GM23338 (cell line): ENCODE results near the gene BLTP3A. TPM values are rescaled to one million over a fixed set of nuclear protein-coding genes. Genes with fewer than 3 reads are reported as not detected.

Experiments
- ATAC-seq: fragments of 200-7000 bp; cut with Tn5 transposase; 3 replicates; pipeline ENCODE4 v1.9.1; 2020
- DNase-seq: peaks from one replicate; pipeline ENCODE4 v3.0.0-alpha.2; 2015; ENCODE audit warnings: low spot score
- H2AFZ ChIP-seq: fragments of 200-600 bp; sonication (generic); 2 replicates; pipeline ENCODE4 v1.8.0; 2016; ENCODE audit warnings: antibody characterized with exemption, mild to moderate bottlenecking, moderate library complexity
- H3F3A ChIP-seq: fragments of 200-600 bp; sonication (generic); replicated peaks from 2 replicates; pipeline ENCODE4 v1.8.0; 2017; ENCODE audit warnings: antibody characterized with exemption, mixed run types, low read depth
- H3K27ac ChIP-seq: fragments of 200-600 bp; sonication (generic); 2 replicates; pipeline ENCODE4 v1.6.1; 2016; ENCODE audit warnings: low read depth
- H3K27me3 ChIP-seq: fragments of 200-600 bp; sonication (generic); 2 replicates; pipeline ENCODE4 v1.8.0; 2016; ENCODE audit warnings: mild to moderate bottlenecking, mixed run types, moderate library complexity; ENCODE audit not compliant: insufficient read depth
- H3K36me3 ChIP-seq: fragments of 200-600 bp; sonication (generic); 2 replicates; pipeline ENCODE4 v1.8.0; 2016; ENCODE audit warnings: mild to moderate bottlenecking; ENCODE audit not compliant: insufficient read depth
- H3K4me1 ChIP-seq: fragments of 200-600 bp; sonication (generic); 2 replicates; pipeline ENCODE4 v1.8.0; 2016; ENCODE audit warnings: mild to moderate bottlenecking, moderate library complexity; ENCODE audit not compliant: insufficient read depth
- H3K4me2 ChIP-seq: fragments of 200-600 bp; sonication (generic); 2 replicates; pipeline ENCODE4 v1.7.1; 2017; ENCODE audit warnings: mixed run types
- H3K4me3 ChIP-seq: fragments of 200-600 bp; sonication (generic); 2 replicates; pipeline ENCODE4 v1.6.1; 2016; ENCODE audit warnings: mixed run types
- H3K79me2 ChIP-seq: fragments of 200-600 bp; sonication (generic); replicated peaks from 2 replicates; pipeline ENCODE4 v1.8.0; 2017; ENCODE audit warnings: mild to moderate bottlenecking; ENCODE audit not compliant: insufficient read depth
- H3K9me2 ChIP-seq: fragments of 200-600 bp; sonication (generic); 2 replicates; pipeline ENCODE4 v1.8.0; 2017; ENCODE audit not compliant: insufficient read depth
- H4K20me1 ChIP-seq: fragments of 200-600 bp; sonication (generic); replicated peaks from 2 replicates; pipeline ENCODE4 v1.8.0; 2017; ENCODE audit warnings: mild to moderate bottlenecking; ENCODE audit not compliant: insufficient read depth
- H3K27ac Mint-ChIP-seq: 2 replicates; pipeline ENCODE4 v1.8.0; 2020; ENCODE audit warnings: inconsistent platforms, mild to moderate bottlenecking, moderate library complexity, mixed read lengths
- H3K27me3 Mint-ChIP-seq: 3 replicates; pipeline ENCODE4 v1.8.0; 2022; ENCODE audit warnings: low read depth, mild to moderate bottlenecking, moderate library complexity, mixed read lengths, inconsistent platforms; ENCODE audit not compliant: insufficient read depth, poor library complexity
- H3K36me3 Mint-ChIP-seq: 3 replicates; pipeline ENCODE4 v1.8.0; 2021; ENCODE audit warnings: low read depth, mild to moderate bottlenecking, inconsistent platforms, moderate library complexity, mixed read lengths
- H3K4me1 Mint-ChIP-seq: 3 replicates; pipeline ENCODE4 v1.8.0; 2020; ENCODE audit warnings: mild to moderate bottlenecking, inconsistent platforms, mixed read lengths
- H3K4me3 Mint-ChIP-seq: 3 replicates; pipeline ENCODE4 v1.8.0; 2021; ENCODE audit warnings: moderate library complexity, mild to moderate bottlenecking, inconsistent platforms, mixed read lengths
- H3K9me3 Mint-ChIP-seq: 3 replicates; pipeline ENCODE4 v1.8.0; 2020; ENCODE audit warnings: moderate library complexity, mild to moderate bottlenecking, inconsistent platforms, mixed read lengths
- CREB1 ChIP-seq: fragments of 250-450 bp; sonication (Bioruptor Pico); IDR thresholded peaks from 2 replicates; pipeline ENCODE4 v1.5.0; 2020; ENCODE audit warnings: low read depth, mild to moderate bottlenecking, moderate library complexity
- EZH2 ChIP-seq: fragments of 200-600 bp; sonication (generic); IDR thresholded peaks from one replicate; pipeline ENCODE4 v1.8.0; 2017; ENCODE audit warnings: antibody characterized with exemption, mild to moderate bottlenecking, low read depth; ENCODE audit not compliant: unreplicated experiment
- EZH2phosphoT487 ChIP-seq: fragments of 200-600 bp; sonication (generic); IDR thresholded peaks from one replicate; pipeline ENCODE4 v1.8.1; 2018; ENCODE audit warnings: antibody characterized with exemption; ENCODE audit not compliant: unreplicated experiment
- JUNB ChIP-seq: IDR thresholded peaks from one replicate; pipeline ENCODE4 v1.6.1; 2016; ENCODE audit warnings: antibody characterized with exemption; ENCODE audit not compliant: unreplicated experiment
- NANOG ChIP-seq: IDR thresholded peaks from 2 replicates; pipeline ENCODE4 v1.6.1; 2016; ENCODE audit warnings: antibody characterized with exemption, borderline replicate concordance
- POLR2AphosphoS5 ChIP-seq: IDR thresholded peaks from 2 replicates; pipeline ENCODE4 v1.6.1; 2016; ENCODE audit warnings: antibody characterized with exemption, low read depth
- STAT1 ChIP-seq: IDR thresholded peaks from one replicate; pipeline ENCODE4 v1.6.1; 2016; ENCODE audit warnings: antibody characterized with exemption; ENCODE audit not compliant: unreplicated experiment
- ZNF114 ChIP-seq: fragments of 250-450 bp; sonication (Bioruptor Pico); IDR thresholded peaks from 2 replicates; pipeline ENCODE4 v1.5.0; 2020; ENCODE audit warnings: mild to moderate bottlenecking, moderate library complexity
- ZNF331 ChIP-seq: fragments of 250-450 bp; sonication (Bioruptor Pico); IDR thresholded peaks from 2 replicates; pipeline ENCODE4 v1.5.0; 2020; ENCODE audit warnings: low read depth, mild to moderate bottlenecking, moderate library complexity
- polyA plus RNA-seq: library from polyadenylated mRNA; unstranded; fragments of >200 nt; fragmentation: Nextera tagmentation; extraction: Ambion mirVana; gene quantifications from 2 replicates; pipeline ENCODE4 v1.2.1, GENCODE V29; 2016
- total RNA-seq: library from RNA; depleted of rRNA; stranded (reverse); fragments of >200 nt; shearing (Covaris generic); gene quantifications from 2 replicates; pipeline ENCODE4 v1.2.3, GENCODE V29; 2014
- TF ChIP-seq, protein P1 (sequence below), 2 experiments: fragments of 200-600 bp in 1 of 2; sonication (generic) in 1 of 2; conservative IDR thresholded peaks; 2 replicates each; pipeline versions ENCODE4 v1.5.1 to v1.6.1; 2016 to 2017; ENCODE audit warnings: antibody characterized with exemption in 2 of 2, low read depth in 2 of 2, mild to moderate bottlenecking in 2 of 2, moderate library complexity in 1 of 2
- TF ChIP-seq, protein P2 (sequence below): IDR thresholded peaks from 2 replicates; pipeline ENCODE4 v1.6.1; 2016; ENCODE audit warnings: antibody characterized with exemption
- TF ChIP-seq, protein P3 (sequence below): IDR thresholded peaks from one replicate; pipeline ENCODE4 v1.6.1; 2018; ENCODE audit warnings: antibody characterized with exemption; ENCODE audit not compliant: unreplicated experiment
- TF ChIP-seq, protein P4 (sequence below): fragments of 250-450 bp; sonication (Bioruptor Pico); IDR thresholded peaks from 2 replicates; pipeline ENCODE4 v1.5.0; 2020; ENCODE audit warnings: mild to moderate bottlenecking, moderate library complexity

Gene BLTP3A
- total and polyA plus RNA-seq, 2 experiments from 2014 or later: 2.9 to 18.4 TPM

DNA sequence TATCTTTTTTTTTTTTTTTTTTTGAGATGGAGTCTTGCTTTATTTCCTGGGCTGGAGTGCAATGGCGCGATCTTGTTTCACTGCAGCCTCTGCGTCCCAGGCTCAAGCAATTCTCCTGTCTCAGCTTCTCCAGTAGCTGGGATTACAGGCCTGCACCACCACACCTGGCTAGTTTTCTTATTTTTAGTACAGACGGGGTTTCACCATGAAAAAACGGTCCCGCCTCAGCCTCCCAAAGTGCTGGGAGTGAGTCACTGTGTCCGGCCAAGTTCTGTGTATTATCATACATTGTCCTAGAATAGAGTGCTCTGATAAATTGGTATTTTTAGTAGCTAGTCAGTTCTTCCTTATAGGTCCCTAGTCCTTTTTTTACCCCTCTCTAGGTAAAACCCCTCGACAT lies 31.8 kb upstream of the BLTP3A start:
- no peak overlapping the region for H2AFZ ChIP-seq
- peaks cover 30% of the 10 kb centered on the region for H3K36me3 Mint-ChIP-seq
- no peak overlapping the region for H3K27ac Mint-ChIP-seq
- H3K79me2 ChIP-seq: peaks cover 39% of the 10 kb centered on the region
- no peak overlapping the region for H3K4me3 Mint-ChIP-seq
- no peak overlapping the region for H3K27ac ChIP-seq
- TF ChIP-seq, protein P1, sequence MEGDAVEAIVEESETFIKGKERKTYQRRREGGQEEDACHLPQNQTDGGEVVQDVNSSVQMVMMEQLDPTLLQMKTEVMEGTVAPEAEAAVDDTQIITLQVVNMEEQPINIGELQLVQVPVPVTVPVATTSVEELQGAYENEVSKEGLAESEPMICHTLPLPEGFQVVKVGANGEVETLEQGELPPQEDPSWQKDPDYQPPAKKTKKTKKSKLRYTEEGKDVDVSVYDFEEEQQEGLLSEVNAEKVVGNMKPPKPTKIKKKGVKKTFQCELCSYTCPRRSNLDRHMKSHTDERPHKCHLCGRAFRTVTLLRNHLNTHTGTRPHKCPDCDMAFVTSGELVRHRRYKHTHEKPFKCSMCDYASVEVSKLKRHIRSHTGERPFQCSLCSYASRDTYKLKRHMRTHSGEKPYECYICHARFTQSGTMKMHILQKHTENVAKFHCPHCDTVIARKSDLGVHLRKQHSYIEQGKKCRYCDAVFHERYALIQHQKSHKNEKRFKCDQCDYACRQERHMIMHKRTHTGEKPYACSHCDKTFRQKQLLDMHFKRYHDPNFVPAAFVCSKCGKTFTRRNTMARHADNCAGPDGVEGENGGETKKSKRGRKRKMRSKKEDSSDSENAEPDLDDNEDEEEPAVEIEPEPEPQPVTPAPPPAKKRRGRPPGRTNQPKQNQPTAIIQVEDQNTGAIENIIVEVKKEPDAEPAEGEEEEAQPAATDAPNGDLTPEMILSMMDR (conservative IDR thresholded peaks at IDR 0.05; ENCODE audit: low read depth in 2 of 2): no peak
- TF ChIP-seq, protein P2, sequence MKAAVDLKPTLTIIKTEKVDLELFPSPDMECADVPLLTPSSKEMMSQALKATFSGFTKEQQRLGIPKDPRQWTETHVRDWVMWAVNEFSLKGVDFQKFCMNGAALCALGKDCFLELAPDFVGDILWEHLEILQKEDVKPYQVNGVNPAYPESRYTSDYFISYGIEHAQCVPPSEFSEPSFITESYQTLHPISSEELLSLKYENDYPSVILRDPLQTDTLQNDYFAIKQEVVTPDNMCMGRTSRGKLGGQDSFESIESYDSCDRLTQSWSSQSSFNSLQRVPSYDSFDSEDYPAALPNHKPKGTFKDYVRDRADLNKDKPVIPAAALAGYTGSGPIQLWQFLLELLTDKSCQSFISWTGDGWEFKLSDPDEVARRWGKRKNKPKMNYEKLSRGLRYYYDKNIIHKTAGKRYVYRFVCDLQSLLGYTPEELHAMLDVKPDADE: no peak
- TF ChIP-seq, protein P3, sequence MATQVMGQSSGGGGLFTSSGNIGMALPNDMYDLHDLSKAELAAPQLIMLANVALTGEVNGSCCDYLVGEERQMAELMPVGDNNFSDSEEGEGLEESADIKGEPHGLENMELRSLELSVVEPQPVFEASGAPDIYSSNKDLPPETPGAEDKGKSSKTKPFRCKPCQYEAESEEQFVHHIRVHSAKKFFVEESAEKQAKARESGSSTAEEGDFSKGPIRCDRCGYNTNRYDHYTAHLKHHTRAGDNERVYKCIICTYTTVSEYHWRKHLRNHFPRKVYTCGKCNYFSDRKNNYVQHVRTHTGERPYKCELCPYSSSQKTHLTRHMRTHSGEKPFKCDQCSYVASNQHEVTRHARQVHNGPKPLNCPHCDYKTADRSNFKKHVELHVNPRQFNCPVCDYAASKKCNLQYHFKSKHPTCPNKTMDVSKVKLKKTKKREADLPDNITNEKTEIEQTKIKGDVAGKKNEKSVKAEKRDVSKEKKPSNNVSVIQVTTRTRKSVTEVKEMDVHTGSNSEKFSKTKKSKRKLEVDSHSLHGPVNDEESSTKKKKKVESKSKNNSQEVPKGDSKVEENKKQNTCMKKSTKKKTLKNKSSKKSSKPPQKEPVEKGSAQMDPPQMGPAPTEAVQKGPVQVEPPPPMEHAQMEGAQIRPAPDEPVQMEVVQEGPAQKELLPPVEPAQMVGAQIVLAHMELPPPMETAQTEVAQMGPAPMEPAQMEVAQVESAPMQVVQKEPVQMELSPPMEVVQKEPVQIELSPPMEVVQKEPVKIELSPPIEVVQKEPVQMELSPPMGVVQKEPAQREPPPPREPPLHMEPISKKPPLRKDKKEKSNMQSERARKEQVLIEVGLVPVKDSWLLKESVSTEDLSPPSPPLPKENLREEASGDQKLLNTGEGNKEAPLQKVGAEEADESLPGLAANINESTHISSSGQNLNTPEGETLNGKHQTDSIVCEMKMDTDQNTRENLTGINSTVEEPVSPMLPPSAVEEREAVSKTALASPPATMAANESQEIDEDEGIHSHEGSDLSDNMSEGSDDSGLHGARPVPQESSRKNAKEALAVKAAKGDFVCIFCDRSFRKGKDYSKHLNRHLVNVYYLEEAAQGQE: no peak
- TF ChIP-seq JUNB (no peak), ZNF114 (CRISPR knock-in tag) (no peak), EZH2 (no peak), ZNF331 (CRISPR knock-in tag) (no peak), POLR2AphosphoS5 (no peak), CREB1 (CRISPR knock-in tag) (no peak), STAT1 (no peak), NANOG (no peak), EZH2phosphoT487 (no peak)
- TF ChIP-seq, protein P4, sequence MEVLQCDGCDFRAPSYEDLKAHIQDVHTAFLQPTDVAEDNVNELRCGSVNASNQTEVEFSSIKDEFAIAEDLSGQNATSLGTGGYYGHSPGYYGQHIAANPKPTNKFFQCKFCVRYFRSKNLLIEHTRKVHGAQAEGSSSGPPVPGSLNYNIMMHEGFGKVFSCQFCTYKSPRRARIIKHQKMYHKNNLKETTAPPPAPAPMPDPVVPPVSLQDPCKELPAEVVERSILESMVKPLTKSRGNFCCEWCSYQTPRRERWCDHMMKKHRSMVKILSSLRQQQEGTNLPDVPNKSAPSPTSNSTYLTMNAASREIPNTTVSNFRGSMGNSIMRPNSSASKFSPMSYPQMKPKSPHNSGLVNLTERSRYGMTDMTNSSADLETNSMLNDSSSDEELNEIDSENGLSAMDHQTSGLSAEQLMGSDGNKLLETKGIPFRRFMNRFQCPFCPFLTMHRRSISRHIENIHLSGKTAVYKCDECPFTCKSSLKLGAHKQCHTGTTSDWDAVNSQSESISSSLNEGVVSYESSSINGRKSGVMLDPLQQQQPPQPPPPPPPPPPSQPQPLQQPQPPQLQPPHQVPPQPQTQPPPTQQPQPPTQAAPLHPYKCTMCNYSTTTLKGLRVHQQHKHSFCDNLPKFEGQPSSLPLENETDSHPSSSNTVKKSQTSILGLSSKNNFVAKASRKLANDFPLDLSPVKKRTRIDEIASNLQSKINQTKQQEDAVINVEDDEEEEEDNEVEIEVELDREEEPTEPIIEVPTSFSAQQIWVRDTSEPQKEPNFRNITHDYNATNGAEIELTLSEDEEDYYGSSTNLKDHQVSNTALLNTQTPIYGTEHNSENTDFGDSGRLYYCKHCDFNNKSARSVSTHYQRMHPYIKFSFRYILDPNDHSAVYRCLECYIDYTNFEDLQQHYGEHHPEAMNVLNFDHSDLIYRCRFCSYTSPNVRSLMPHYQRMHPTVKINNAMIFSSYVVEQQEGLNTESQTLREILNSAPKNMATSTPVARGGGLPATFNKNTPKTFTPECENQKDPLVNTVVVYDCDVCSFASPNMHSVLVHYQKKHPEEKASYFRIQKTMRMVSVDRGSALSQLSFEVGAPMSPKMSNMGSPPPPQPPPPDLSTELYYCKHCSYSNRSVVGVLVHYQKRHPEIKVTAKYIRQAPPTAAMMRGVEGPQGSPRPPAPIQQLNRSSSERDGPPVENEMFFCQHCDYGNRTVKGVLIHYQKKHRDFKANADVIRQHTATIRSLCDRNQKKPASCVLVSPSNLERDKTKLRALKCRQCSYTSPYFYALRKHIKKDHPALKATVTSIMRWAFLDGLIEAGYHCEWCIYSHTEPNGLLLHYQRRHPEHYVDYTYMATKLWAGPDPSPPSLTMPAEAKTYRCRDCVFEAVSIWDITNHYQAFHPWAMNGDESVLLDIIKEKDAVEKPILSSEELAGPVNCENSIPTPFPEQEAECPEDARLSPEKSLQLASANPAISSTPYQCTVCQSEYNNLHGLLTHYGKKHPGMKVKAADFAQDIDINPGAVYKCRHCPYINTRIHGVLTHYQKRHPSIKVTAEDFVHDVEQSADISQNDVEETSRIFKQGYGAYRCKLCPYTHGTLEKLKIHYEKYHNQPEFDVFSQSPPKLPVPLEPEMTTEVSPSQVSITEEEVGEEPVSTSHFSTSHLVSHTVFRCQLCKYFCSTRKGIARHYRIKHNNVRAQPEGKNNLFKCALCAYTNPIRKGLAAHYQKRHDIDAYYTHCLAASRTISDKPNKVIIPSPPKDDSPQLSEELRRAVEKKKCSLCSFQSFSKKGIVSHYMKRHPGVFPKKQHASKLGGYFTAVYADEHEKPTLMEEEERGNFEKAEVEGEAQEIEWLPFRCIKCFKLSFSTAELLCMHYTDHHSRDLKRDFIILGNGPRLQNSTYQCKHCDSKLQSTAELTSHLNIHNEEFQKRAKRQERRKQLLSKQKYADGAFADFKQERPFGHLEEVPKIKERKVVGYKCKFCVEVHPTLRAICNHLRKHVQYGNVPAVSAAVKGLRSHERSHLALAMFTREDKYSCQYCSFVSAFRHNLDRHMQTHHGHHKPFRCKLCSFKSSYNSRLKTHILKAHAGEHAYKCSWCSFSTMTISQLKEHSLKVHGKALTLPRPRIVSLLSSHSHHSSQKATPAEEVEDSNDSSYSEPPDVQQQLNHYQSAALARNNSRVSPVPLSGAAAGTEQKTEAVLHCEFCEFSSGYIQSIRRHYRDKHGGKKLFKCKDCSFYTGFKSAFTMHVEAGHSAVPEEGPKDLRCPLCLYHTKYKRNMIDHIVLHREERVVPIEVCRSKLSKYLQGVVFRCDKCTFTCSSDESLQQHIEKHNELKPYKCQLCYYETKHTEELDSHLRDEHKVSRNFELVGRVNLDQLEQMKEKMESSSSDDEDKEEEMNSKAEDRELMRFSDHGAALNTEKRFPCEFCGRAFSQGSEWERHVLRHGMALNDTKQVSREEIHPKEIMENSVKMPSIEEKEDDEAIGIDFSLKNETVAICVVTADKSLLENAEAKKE: no peak
- H3K27me3 Mint-ChIP-seq: no peaks in the 10 kb centered on the region
- DNase-seq: no peak
- no peaks in the 10 kb centered on the region for H3K27me3 ChIP-seq
- H3K36me3 ChIP-seq: peaks cover 23% of the 10 kb centered on the region
- H3F3A ChIP-seq: 0 out of 2 replicates have a peak, but pooled peaks cover 4% of the 10 kb centered on the region
- peaks cover 6% of the 10 kb centered on the region for H3K4me1 ChIP-seq
- no peak overlapping the region for H3K4me2 ChIP-seq
- H3K9me2 ChIP-seq: no peaks in the 10 kb centered on the region
- H3K4me1 Mint-ChIP-seq: no peaks in the 10 kb centered on the region
- H4K20me1 ChIP-seq: no peaks in the 10 kb centered on the region; the same call in 1 of the 2 replicates
- no peak for ATAC-seq
- H3K4me3 ChIP-seq: no peak overlapping the region
- no peaks in the 10 kb centered on the region for H3K9me3 Mint-ChIP-seq
